HG02571 (cell line): ENCODE measurements around the gene PMF1.

Experiments used
- ATAC-seq: cut with Tn5 transposase; IDR thresholded peaks from one replicate; pipeline ENCODE4 v1.9.1; 2021; ENCODE audit warnings: mild to moderate bottlenecking, moderate library complexity; ENCODE audit not compliant: unreplicated experiment

The PMF1 gene

DNA sequence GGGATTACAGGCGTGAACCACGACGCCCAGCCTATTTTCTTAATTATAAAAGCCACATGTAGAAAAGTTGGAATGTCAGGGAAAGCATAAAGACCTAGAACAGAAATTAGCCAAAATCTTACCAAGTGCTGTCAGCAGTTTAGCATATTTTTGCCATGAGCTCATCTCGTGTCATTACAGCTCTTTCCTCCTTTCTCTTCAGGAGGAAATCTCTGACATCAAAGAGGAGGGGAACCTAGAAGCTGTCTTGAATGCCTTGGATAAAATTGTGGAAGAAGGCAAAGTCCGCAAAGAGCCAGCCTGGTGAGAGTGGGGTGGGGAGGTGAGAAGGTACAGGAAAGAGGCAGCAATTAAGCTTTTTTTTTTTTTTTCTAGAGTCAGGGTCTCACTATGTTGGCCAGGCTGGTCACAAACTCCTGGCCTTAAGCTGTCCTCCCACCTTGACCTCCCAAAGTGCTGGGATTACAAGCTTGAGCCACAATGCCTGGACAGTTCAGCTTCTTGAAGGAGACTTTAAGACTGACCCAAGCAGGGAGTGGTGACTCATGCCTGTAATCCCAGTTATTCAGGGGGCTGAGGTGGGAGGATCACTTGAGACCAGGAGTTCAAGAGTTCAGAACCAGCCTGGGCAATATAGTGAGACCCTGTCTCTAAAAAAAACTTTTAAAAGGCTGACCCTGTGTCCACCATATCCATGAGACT is 20.8 kb downstream of the PMF1 start:
- no peak for ATAC-seq

DNA sequence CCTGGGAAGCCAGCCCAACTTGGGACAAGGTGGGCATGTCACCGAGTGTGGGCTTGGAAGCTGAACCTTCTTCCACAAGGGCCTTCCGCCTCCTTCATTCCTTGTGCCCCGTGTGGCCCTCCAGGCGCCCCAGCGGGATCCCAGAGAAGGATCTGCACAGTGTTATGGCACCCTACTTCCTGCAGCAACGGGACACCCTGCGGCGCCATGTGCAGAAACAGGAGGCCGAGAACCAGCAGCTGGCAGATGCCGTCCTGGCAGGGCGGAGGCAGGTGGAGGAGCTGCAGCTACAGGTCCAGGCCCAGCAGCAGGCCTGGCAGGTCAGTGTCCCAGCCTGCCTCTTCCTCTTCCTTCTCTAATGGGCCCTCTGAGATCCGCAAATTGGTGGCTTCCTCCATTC is 23.4 kb downstream of the PMF1 start:
- ATAC-seq: no peak

DNA sequence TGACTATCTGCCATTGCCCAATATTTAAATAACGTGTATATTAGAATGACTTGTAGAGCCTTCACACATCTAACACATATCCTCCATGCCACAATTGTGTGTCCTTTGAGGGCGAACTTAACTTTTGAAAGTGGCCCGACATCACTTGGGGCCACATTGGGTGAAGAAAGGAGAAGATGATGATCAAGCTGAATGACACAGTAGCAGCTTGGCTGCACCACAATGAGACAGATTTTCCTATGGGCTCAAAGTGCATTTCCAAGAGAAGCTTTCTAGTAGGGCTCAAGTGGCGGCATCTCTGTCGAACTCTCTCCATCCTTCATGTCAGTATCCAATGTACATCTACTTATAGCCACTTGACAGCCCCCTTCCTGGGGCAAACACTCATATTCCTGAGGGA is 25.4 kb downstream of the PMF1 start:
- no peak for ATAC-seq

DNA sequence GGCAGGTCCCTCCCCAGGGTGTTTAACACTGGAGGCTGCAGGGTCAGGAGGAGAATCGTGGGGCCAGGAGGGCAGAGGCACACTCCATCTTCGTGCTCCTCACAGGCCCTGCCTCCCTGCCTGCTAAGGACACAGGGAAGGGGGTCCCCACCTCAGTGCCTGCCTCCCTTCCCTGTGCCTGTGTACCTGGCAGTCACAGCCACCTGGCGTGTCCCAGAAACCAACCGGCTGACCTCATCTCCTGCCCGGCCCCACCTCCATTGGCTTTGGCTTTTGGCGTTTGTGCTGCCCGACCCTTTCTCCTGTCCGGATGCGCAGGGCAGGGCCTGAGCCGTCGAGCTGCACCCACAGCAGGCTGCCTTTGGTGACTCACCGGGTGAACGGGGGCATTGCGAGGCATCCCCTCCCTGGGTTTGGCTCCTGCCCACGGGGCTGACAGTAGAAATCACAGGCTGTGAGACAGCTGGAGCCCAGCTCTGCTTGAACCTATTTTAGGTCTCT is 28.6 kb downstream of the PMF1 start:
- no peak for ATAC-seq

DNA sequence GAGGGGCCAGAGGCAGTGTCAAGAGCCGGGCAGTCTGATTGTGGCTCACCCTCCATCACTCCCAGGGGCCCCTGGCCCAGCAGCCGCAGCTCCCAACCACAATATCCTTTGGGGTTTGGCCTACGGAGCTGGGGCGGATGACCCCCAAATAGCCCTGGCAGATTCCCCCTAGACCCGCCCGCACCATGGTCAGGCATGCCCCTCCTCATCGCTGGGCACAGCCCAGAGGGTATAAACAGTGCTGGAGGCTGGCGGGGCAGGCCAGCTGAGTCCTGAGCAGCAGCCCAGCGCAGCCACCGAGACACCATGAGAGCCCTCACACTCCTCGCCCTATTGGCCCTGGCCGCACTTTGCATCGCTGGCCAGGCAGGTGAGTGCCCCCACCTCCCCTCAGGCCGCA is 29.1 kb downstream of the PMF1 start, which contains the start of gene BGLAP:
Gene BGLAP, plus strand, starts transcription at position 259 of the 400 bp plus-strand sequence. Its CDS starts 48 bp downstream, at position 307.
- ATAC-seq: no peak

DNA sequence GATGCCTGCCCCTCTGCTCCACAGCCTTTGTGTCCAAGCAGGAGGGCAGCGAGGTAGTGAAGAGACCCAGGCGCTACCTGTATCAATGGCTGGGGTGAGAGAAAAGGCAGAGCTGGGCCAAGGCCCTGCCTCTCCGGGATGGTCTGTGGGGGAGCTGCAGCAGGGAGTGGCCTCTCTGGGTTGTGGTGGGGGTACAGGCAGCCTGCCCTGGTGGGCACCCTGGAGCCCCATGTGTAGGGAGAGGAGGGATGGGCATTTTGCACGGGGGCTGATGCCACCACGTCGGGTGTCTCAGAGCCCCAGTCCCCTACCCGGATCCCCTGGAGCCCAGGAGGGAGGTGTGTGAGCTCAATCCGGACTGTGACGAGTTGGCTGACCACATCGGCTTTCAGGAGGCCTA is 29.9 kb downstream of the PMF1 start:
- ATAC-seq: no peak

DNA sequence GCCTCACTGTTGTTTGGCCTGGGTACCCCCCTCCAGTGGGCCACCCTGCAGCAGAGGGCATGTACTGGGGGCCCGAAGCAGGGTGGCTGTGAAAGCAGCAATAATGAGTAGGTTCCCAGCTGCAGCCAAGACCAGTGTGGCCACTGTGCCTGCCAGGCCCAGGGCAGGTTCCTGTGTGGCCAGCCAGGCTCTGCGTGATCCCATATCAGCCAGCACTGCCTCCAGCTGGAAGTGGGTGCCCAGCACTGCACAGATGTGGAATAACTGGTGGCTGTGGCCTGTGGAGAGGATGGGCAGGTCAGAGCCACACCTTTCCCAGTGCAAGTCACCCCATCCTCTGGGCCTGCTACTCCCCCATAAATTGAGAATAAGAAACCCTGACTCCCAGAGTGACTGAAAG is 31.3 kb downstream of the PMF1 start:
- no peak for ATAC-seq

DNA sequence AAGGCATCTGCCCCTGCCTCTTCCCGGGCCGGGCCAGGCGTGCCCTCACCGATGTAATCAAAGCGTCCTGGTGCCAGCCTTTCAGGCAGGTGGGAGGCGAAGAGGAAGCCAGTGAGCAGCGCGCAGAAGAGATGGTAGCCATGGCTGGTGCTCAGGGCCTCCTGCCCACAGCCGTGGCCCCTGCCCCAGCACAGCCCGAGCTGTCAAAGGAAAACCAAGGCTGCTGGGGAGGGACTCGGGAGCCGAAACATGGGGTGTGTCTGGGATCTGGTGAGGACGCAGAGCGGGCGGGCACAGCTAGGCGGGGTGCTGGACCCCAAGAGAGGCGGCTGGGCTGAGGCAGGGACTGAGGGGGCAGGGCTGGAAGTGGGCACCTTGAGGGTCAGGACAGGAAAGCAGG is 31.9 kb downstream of the PMF1 start:
- no peak for ATAC-seq

DNA sequence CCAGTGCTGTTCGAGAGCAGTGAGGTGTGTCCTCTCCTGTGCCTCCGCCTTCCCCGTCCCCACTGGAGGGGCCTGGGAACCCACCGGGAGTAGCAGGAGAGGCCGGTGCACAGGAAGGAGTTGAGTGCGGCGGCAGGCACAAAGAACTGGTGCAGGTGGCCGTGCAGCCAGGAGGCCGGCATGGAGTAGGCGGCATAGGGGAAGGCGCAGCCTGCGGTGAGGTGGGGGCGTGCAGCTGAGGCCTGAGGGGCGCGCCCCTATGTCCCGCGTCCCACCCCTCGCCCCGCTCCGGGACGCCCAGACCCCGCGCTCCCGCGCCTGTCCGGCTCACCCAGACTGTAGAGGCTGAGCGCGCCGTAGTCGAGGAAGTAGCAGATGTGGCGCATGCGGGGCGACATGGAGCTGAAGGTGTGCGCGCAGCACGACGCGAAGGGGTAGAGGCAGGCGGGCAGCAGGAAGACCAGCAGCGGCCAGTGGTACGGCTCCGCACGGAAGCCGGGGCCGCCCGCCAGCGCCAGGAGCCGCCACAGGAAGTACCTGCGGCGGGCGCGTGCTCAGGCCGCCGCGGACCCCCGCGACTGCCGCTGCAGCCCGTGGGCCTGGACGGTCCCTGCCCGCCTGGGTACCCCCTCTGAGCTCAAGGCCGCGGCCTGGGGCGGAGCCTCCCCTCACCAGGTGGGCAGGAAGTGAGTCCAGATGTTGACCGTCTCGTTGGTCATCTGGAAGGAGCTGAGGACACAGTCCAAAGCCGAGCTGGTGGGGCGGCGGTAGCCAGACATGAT is 32.8 kb downstream of the PMF1 start:
- no peak for ATAC-seq

DNA sequence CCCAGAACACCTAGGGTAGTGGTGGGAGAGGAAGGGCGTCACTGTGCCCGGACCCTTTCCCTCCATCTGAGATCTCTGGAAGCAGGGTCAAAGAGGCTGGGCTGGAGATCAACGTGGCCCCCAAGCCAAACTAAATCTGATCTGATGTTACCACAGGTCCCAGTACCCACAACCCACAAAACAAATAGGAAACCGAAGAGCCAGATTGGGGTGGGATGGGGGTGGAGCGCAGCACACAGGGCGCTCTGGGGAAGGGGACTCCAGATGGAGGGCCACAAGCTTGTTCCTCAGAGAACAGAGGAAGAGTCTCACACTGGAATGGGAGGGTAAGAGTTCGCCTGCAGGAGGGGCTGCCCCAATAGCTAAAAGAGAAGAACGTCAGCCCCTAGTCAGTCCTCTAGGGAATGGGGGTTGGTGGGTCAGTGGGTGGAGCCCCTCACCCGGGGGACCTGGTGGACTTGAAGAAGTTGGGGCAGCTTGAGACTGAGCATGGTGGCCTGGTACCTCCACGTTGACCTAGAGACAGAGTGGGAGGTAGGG is 33.5 kb downstream of the PMF1 start:
- no peak for ATAC-seq

DNA sequence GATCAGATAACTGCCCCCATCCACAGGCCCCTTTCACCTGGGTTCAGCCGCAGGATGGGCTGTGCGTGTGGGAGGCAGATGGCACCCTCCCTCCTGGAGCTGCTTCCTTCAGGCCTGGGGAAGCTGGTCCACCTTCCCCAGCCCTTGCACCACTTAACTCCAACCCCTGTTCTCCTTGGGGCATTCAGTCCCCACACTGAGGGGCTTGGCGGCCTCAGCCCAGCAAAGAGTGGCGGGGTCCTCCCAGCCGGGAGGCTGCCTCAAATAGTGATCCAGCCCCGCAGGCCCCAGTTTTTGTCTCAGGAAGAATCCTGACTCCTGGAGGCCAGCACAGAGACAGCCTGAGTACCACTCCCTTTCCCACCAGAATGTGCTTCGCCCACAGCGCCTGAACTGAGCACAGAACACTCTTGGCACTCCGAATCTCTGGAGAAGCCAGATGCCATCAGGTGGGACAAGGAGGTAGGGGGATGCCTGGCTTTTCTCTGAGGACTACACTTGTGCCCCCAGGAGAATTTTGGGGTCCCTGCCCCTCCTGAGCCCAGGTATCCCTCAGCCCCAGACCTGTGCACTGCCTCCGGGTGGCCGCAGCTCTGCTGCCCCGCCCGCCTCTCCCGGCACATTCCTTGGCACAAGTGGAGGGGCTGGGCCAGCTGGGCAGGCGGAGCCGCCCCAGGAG is 34.1 kb downstream of the PMF1 start:
- ATAC-seq: no peak

DNA sequence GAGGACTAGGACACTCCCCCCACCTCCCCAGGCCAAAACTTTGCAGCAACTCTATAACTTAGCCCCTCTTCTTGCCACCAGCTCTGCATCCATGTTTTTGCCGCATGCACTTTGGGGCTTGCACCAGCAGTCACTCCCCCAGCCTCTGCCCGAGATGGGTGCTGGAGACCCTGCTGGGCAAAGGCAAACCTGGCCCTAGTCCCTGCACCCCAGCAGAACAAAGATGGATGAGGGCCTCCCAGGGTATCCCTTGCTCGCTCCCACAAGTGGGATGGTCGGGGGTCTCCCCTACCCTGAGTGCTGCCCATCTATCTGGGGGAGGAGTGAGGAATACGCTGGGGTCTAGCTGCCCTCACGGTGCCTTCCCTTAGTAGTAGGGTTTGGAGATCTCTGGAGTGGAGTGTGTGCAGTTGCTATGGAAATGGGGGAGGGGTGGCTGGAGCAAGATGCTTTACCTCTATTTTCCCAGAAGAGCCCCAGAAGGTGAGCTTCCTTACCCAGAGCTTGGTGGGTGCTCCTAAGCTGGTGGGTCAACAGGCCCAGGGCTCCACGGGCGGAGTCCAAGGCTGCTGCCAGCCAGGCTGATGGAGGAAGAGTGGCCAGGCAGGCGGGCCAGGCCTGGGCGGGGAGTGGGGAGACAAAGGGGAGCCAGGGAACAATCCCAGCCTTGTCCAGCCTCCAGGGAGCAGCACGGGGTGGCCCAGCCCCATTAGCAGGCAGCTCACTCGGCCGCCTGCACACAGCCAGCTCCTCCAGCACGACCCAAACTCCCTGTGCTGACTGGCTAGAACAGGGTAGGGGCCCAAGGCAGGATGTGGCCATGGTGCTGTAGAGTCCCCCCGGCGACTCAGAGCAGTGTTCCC is 34.9 kb downstream of the PMF1 start, which contains the start of gene PAQR6:
Gene PAQR6, minus strand, starts transcription at position 597 of the 863 bp plus-strand sequence. CDS start 1,325 bp downstream, outside the sequence.
- ATAC-seq: no peak

DNA sequence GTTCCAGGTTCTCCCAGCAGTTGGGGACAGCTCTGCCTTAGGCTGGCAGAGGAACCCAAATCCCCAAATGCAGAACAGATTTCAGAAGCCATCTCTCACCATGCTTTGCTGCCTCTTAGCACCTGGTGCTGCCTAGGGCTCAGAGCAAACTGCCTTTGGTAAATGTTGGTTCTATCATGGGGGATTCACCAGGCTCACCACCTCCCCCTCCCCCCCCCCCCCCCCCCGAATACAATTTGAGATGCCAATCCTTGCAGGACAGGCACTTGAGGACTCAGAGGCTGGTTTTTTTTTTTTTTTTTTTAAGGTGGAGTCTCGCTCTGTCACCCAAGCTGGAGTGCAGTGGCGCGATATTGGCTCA is 35.5 kb downstream of the PMF1 start:
- ATAC-seq: no peak

DNA sequence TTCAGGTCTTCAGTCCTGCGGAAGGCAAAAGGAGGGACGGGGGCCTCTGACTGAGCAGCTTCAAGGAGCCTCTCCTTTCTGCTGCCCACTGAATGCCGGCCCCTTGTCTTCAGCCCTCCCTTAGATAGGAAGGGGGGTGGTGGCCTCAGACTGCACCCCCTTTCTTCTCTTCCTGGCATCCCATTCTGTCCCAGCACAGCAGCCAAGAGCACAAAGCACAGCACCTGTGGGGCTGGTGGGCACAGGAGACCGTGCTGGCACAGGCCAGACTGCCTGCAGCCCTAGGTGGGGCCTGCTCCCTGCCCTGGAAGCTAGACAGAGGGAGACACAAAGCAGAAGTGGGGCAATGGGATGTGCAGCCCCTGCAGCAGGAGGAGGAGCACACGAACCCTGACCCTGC is 36.8 kb downstream of the PMF1 start:
- ATAC-seq: no peak

DNA sequence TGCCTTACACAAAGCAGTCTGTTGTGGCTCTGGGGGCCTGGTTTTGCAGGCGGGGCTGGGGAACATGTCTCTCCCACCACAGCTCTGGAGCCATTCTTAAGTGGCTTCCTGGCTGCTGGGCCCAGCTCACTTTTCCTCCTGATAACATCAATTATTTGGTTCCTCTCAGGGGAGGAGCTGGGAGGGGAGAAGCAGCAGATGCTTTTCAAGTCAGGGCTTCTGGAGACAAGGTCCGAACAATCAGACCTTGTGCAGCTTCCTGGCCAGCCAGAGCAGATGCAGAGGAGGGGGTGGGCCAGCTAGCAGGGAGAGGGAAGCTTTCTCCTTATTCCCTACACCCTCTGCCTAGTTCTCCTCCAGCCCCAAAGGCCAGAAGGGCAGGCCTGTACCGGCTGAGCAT is 38.7 kb downstream of the PMF1 start:
- ATAC-seq: no peak

DNA sequence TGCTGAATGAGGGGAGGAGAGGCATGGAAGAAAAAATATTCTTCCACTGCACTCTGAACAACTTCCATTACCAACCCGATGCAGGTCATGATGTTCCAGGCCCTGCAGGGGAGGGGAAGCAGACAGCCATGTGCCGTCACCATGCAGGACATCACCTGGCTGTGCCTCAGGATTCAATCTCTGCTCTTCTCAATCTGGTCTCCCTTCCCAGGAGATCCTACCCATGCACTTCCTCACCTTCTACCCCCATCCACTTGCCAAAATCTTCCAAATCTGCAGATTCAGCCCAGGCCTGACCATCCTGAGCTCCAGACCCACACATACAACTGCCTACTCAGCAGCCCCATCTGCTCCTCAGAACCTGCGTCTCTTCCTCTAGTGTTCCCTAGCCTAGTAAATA is 40.8 kb downstream of the PMF1 start:
- ATAC-seq: no peak

DNA sequence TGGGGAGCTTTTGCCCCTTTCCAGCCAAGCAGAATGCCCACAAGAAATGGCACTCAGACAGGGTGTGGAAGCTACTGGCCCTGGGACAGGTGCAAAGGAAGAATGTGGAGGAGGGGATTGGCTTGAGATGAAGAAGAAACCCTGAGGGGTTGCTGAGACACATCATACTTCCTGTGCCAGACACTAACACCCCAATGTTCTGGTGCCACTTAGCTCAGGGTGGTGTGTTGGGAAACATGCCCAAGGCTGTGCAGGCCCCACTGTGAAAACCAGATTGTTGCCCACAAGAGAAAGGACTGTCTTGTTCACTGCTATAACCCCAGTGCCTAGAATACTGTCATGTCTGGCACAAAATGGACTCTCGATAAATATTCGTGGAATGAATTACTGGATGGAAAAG is 44.9 kb downstream of the PMF1 start:
- ATAC-seq: no peak

DNA sequence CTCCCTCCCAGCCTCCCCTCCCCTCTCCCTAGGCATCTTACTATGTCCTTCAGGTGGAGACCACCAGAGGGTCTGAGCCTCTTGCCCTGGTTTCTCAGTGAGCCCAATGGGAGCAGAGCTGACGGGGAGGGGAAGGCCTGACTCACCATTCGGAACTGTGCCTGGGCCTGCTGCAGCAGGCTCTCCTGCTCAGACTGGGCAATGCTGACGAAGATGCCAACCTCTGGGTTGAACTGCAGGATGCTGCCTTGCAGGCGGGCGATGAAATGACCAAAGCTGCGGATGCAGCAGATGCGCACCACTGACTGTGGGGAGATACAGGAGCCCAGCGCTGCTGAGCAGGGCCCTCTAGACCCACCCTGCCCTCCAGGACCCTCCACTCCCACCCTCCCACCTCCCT is 46.1 kb downstream of the PMF1 start:
- ATAC-seq: no peak

DNA sequence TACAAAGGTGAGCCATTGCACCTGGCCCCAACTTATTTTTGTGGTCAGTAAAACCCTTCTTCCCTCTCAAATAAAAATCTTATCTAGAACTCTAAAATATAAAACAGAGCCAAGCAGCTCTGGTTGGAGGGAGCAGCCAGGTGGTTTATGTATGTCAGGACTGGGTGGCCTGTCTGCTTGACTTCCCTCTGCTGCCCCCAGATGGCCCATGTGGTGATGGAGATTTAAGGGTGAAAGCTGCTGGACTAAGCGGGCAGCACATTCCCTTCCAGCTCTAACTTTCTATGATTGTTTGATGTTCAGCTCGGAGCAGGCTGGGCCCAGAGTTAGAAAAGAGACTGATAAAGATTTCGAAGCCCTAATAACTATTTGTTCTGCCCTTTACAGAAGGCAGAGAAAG is 47.0 kb downstream of the PMF1 start:
- ATAC-seq: no peak

DNA sequence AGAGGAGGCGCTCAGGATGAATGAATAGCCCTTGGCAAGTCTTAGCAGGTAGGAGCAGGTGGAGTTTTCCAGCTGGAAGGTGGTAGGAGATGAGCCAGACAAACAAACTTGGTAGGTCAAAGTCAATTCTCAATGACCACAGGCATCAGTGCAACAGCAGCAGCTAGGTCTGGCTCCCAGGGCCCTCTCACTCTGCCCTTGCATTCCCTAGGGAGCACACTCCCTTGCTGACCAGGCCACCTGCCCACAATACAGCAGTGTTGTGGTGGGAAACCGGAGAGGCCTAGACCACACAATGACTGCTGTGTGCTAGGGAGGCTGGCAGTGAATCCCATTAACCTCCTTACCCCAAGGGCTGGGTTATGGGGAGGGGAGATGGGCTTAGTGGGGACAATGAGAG is 48.1 kb downstream of the PMF1 start:
- ATAC-seq: no peak
